Uterus (tissue), 2 donors: ENCODE results near the gene SLFN12L.
"Not testable (repeated sequence)": the region's sequence is repeated elsewhere in the genome, so short reads cannot be mapped to it uniquely, and the experiment has no call there.

Experiments
- POLR2A ChIP-seq, 2 donors: fragments of 450-650 bp; IDR thresholded peaks; one replicate each; pipeline ENCODE4 v1.6.1; 2016; ENCODE audit warnings: antibody characterized with exemption in 2 of 2, mild to moderate bottlenecking in 1 of 2, moderate library complexity in 1 of 2
- TF ChIP-seq, protein P1 (sequence below), 4 experiments: fragments of 200-600 bp in 2 of 4; fragments of 450-650 bp in 2 of 4; sonication (generic) in 2 of 4; IDR thresholded peaks; one replicate each; pipeline ENCODE4 v1.5.1; 2016 to 2019; ENCODE audit warnings: antibody characterized with exemption in 4 of 4, mild to moderate bottlenecking in 2 of 4, moderate library complexity in 1 of 4

DNA sequence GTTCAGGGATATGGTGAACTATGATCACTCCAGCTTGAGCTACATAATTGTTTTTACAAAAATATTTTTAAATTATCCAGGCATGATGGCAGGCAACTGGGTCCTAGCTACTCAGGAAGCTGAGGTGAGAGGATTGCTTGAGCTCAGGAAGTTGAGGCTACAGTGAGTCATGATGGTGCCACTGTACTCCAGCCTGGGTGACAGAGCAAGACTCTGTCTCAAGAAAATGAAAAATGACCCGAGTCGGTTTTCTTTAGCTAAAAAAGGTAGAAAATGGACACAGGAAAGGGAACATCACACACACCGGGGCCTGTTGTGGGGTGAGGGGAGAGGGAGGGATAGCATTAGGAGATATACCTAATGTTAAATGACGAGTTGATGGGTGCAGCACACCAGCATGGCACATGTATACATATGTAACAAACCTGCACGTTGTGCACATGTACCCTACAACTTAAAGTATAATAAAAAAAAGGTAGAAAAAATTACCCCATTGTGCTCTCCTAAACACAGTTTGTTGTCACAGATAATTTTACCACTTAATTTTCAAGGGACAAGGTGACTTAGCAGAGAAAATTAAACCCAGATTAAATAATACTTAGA lies 15.7 kb downstream of the SLFN12L start:
- TF ChIP-seq POLR2A (IDR thresholded peaks at IDR 0.05), result not testable (repeated sequence)
- TF ChIP-seq, protein P1, sequence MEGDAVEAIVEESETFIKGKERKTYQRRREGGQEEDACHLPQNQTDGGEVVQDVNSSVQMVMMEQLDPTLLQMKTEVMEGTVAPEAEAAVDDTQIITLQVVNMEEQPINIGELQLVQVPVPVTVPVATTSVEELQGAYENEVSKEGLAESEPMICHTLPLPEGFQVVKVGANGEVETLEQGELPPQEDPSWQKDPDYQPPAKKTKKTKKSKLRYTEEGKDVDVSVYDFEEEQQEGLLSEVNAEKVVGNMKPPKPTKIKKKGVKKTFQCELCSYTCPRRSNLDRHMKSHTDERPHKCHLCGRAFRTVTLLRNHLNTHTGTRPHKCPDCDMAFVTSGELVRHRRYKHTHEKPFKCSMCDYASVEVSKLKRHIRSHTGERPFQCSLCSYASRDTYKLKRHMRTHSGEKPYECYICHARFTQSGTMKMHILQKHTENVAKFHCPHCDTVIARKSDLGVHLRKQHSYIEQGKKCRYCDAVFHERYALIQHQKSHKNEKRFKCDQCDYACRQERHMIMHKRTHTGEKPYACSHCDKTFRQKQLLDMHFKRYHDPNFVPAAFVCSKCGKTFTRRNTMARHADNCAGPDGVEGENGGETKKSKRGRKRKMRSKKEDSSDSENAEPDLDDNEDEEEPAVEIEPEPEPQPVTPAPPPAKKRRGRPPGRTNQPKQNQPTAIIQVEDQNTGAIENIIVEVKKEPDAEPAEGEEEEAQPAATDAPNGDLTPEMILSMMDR (IDR thresholded peaks at IDR 0.05), result not testable (repeated sequence)
